ENCODE results near the gene LTBP1. TPM values are rescaled to one million over a fixed set of nuclear protein-coding genes. Genes with fewer than 3 reads are reported as not detected.

LTBP1 gene
- total RNA-seq, 2 experiments from 2014 or later = 0.18 TPM; not detected in 1

GRCh38 chr2:33215983-33216382 lies 269.2 kb downstream of the LTBP1 start:
- peaks cover 4% of the 10 kb centered on the region for H3K27me3 Mint-ChIP-seq
- ATAC-seq = no peak
- DNase-seq = no peak
- POLR2A ChIA-PET = no interaction called here
- no peak overlapping the region for H3K27ac Mint-ChIP-seq
- intact Hi-C loops (cut with micrococcal nuclease) = no loop called here
- no peak overlapping the region for H3K4me3 Mint-ChIP-seq
- H3K9me3 Mint-ChIP-seq = no peaks in the 10 kb centered on the region
- H3K4me1 Mint-ChIP-seq (ENCODE audit: low read depth) = peaks cover 8% of the 10 kb centered on the region
- no peak for TF ChIP-seq CTCF (IDR thresholded peaks at IDR 0.05)
- H3K36me3 Mint-ChIP-seq (ENCODE audit: low read depth) = no peaks in the 10 kb centered on the region
- CTCF ChIA-PET = no interaction called here

- Mint-ChIP-seq H3K4me3 (no peak overlapping the region), H3K27me3 (peaks cover 4% of the 10 kb centered on the region), H3K27ac (no peak overlapping the region), H3K4me1 (ENCODE audit: low read depth) (peaks cover 8% of the 10 kb centered on the region), H3K36me3 (ENCODE audit: low read depth) (no peaks in the 10 kb centered on the region), H3K9me3 (no peaks in the 10 kb centered on the region)
- no peak for ATAC-seq
- intact Hi-C loops (cut with micrococcal nuclease) = no loop called here
- ChIA-PET POLR2A (interaction anchor here (0.6 kb wide), 1 partner anchor 677 kb away, joined by 3 read pairs; no protein-coding TSS in a partner anchor), CTCF (no interaction called here)
- TF ChIP-seq CTCF (IDR thresholded peaks at IDR 0.05) = no peak
- DNase-seq = no peak
These were observed 269.9 kb downstream of the LTBP1 start for GRCh38 chr2:33216508-33217182.

GRCh38 chr2:33217406-33217805 lies 270.7 kb downstream of the LTBP1 start:
- ATAC-seq = no peak
- H3K4me3 Mint-ChIP-seq = no peak overlapping the region

GRCh38 chr2:33219114-33219513 lies 272.4 kb downstream of the LTBP1 start:
- ChIA-PET CTCF (no interaction called here), POLR2A (interaction anchor here (0.6 kb wide), 1 partner anchor 32 kb away, joined by 3 read pairs; no protein-coding TSS in a partner anchor)
- H3K27me3 Mint-ChIP-seq = peaks cover 4% of the 10 kb centered on the region
- H3K4me1 Mint-ChIP-seq (ENCODE audit: low read depth) = peaks cover 8% of the 10 kb centered on the region
- H3K36me3 Mint-ChIP-seq (ENCODE audit: low read depth) = no peaks in the 10 kb centered on the region
- DNase-seq (no peak), ATAC-seq (no peak)
- H3K9me3 Mint-ChIP-seq = no peaks in the 10 kb centered on the region
- intact Hi-C loops (cut with micrococcal nuclease) = no loop called here
- H3K27ac Mint-ChIP-seq = no peak overlapping the region
- no peak overlapping the region for H3K4me3 Mint-ChIP-seq
- TF ChIP-seq CTCF (IDR thresholded peaks at IDR 0.05) = no peak

More at GRCh38 chr2:33217406-33217805, 270.7 kb downstream of the LTBP1 start:
- H3K4me1 Mint-ChIP-seq (ENCODE audit: low read depth) = peaks cover 8% of the 10 kb centered on the region
- H3K36me3 Mint-ChIP-seq (ENCODE audit: low read depth) = no peaks in the 10 kb centered on the region
- peaks cover 4% of the 10 kb centered on the region for H3K27me3 Mint-ChIP-seq
- no peak for DNase-seq
- POLR2A ChIA-PET = no interaction called here
- intact Hi-C loops (cut with micrococcal nuclease) = no loop called here
- H3K27ac Mint-ChIP-seq = no peak overlapping the region
- CTCF ChIA-PET = no interaction called here
- TF ChIP-seq CTCF (IDR thresholded peaks at IDR 0.05) = no peak
- no peaks in the 10 kb centered on the region for H3K9me3 Mint-ChIP-seq

- Mint-ChIP-seq H3K27me3 (peaks cover 4% of the 10 kb centered on the region), H3K27ac (no peak overlapping the region), H3K4me1 (ENCODE audit: low read depth) (peaks cover 8% of the 10 kb centered on the region), H3K36me3 (ENCODE audit: low read depth) (no peaks in the 10 kb centered on the region), H3K9me3 (no peaks in the 10 kb centered on the region), H3K4me3 (no peak overlapping the region)
- CTCF ChIA-PET = no interaction called here
- intact Hi-C loops (cut with micrococcal nuclease) = no loop called here
- no peak for ATAC-seq
- DNase-seq = no peak
- POLR2A ChIA-PET = interaction anchor here (0.6 kb wide), 1 partner anchor 31 kb away, joined by 3 read pairs; no protein-coding TSS in a partner anchor
- TF ChIP-seq CTCF (IDR thresholded peaks at IDR 0.05) = no peak
These were observed 273.1 kb downstream of the LTBP1 start for GRCh38 chr2:33219850-33220275.
